ENCODE results near the gene ALG2. TPM values are rescaled to one million over a fixed set of nuclear protein-coding genes. Genes with fewer than 3 reads are reported as not detected.

The ALG2 gene
- polyA plus RNA-seq, 1 donor = 40.6 TPM

DNA sequence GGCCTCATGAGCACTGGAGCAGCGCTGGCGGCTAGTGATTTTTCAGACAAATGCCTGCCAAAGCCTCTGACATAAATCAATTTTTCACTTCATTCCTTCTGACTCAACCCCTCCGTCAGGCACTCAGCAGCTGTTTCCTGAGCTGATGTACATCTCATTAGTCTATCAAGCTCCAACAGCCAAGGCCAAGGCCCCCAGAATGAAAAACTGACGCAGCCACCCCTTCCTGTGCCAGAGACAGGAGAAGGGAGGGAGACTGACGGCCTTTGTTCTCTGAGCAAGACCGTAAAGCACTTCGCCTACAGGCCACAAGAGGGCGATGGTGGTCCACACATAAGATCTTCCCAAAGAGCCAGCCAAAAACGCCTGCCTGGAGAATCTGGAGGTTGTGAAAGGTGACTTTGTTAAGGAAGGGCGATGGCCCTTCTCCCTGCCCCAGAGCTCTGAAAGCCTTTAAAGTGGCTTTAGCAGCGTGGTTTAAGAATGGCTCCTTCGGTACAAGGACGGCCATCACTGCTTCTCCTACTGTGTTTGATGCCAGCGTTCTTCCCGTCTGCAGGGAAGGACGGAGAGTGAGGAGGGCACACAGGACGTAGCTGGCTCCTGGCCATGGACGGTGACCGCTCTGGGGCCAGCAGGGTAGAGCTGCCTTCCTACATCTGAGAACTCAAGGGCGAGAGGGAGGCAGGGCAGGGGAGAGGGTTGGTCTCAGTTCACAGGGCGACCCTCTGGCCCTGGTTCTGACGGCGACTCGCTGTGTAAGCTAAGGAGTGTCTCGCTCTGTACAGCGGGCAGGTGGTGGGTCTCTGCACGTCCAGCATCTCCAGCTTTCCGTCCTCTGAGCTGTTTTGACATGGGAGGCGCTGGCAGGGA is 37.0 kb downstream of the ALG2 start:
- Histone ChIP-seq H3K9me3 (ENCODE audit: control insufficient read depth, low read depth, low read length) (no peaks in the 10 kb centered on the region), H3K27me3 (ENCODE audit: control insufficient read depth, insufficient read depth, low read length) (peaks cover 11% of the 10 kb centered on the region), H3K4me1 (ENCODE audit: control insufficient read depth, insufficient read depth, low read length) (peaks cover 9% of the 10 kb centered on the region), H3K27ac (ENCODE audit: low read length) (no peak overlapping the region), H3K4me3 (ENCODE audit: low read length) (no peak overlapping the region), H3K36me3 (ENCODE audit: control insufficient read depth, insufficient read depth, low read length) (no peaks in the 10 kb centered on the region)
- DNase-seq = peak; percentile 77 to 80
- no CpG with 5 or more reads among the region's 29 CpGs for WGBS (ENCODE audit: insufficient coverage, low lambda C conversion rate)

GRCh38 chr9:99184110-99184474 is 37.6 kb downstream of the ALG2 start:
- Histone ChIP-seq H3K36me3 (ENCODE audit: control insufficient read depth, insufficient read depth, low read length) (no peaks in the 10 kb centered on the region), H3K27me3 (ENCODE audit: control insufficient read depth, insufficient read depth, low read length) (peaks cover 8% of the 10 kb centered on the region), H3K9me3 (ENCODE audit: control insufficient read depth, low read depth, low read length) (no peaks in the 10 kb centered on the region), H3K27ac (ENCODE audit: low read length) (no peak overlapping the region), H3K4me1 (ENCODE audit: control insufficient read depth, insufficient read depth, low read length) (peaks cover 9% of the 10 kb centered on the region), H3K4me3 (ENCODE audit: low read length) (no peak overlapping the region)
- no peak for DNase-seq
- WGBS (ENCODE audit: insufficient coverage, low lambda C conversion rate) = no CpG with 5 or more reads among the region's 10 CpGs

- peaks cover 9% of the 10 kb centered on the region for H3K4me1 ChIP-seq (ENCODE audit: control insufficient read depth, insufficient read depth, low read length)
- WGBS (ENCODE audit: insufficient coverage, low lambda C conversion rate) = no CpG with 5 or more reads among the region's 3 CpGs
- peaks cover 7% of the 10 kb centered on the region for H3K27me3 ChIP-seq (ENCODE audit: control insufficient read depth, insufficient read depth, low read length)
- H3K4me3 ChIP-seq (ENCODE audit: low read length) = no peak overlapping the region
- H3K27ac ChIP-seq (ENCODE audit: low read length) = no peak overlapping the region
- no peaks in the 10 kb centered on the region for H3K9me3 ChIP-seq (ENCODE audit: control insufficient read depth, low read depth, low read length)
- no peak for DNase-seq
- H3K36me3 ChIP-seq (ENCODE audit: control insufficient read depth, insufficient read depth, low read length) = no peaks in the 10 kb centered on the region
Observed at GRCh38 chr9:99183616-99184015, 38.1 kb downstream of the ALG2 start.

DNA sequence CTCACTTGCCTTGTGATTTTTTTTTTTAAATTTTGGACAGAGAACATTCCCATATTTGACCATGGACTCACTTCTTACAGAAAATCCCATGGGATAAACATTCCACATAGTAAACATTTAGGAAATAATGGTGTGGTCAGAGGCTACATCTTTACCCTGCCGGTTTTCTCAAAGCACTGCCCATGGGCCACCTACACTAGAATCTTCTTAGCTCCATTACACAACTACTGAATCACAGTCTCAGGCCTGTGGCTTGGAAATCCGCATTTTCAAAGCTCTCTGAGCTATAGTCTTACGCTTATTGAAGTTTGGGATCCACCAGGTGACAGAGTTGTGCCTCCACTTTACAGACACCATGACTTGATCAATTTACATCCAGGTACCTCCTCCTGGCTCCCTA is 39.4 kb downstream of the ALG2 start:
- Histone ChIP-seq H3K4me1 (ENCODE audit: control insufficient read depth, insufficient read depth, low read length) (peaks cover 15% of the 10 kb centered on the region), H3K9me3 (ENCODE audit: control insufficient read depth, low read depth, low read length) (no peaks in the 10 kb centered on the region), H3K36me3 (ENCODE audit: control insufficient read depth, insufficient read depth, low read length) (no peaks in the 10 kb centered on the region), H3K4me3 (ENCODE audit: low read length) (no peak overlapping the region), H3K27ac (ENCODE audit: low read length) (no peak overlapping the region), H3K27me3 (ENCODE audit: control insufficient read depth, insufficient read depth, low read length) (peaks cover 3% of the 10 kb centered on the region)
- no peak for DNase-seq
- no CpG with 5 or more reads among the region's 3 CpGs for WGBS (ENCODE audit: insufficient coverage, low lambda C conversion rate)

DNA sequence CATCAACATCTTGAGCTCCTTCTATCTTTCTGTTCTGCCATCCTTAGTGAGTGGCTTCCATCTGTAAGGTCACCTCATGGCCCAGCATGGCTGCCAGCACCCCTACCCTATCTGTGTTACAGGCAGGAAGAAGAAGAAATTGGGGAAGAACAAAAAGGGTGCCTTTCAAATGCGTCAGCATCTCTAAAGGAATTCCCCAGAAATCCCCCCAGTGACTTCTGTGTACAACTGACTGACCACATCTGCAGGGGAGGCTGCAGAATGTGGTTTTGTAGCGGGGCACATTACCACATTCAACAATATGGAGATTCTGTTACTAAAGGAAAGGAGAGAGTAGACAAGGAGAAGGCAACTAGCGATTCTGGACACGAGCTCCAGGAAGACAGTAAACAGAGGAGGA is 40.1 kb downstream of the ALG2 start:
- no CpG with 5 or more reads among the region's 4 CpGs for WGBS (ENCODE audit: insufficient coverage, low lambda C conversion rate)
- Histone ChIP-seq H3K27ac (ENCODE audit: low read length) (no peak overlapping the region), H3K4me1 (ENCODE audit: control insufficient read depth, insufficient read depth, low read length) (peaks cover 23% of the 10 kb centered on the region), H3K9me3 (ENCODE audit: control insufficient read depth, low read depth, low read length) (no peaks in the 10 kb centered on the region), H3K4me3 (ENCODE audit: low read length) (no peak overlapping the region), H3K27me3 (ENCODE audit: control insufficient read depth, insufficient read depth, low read length) (no peaks in the 10 kb centered on the region), H3K36me3 (ENCODE audit: control insufficient read depth, insufficient read depth, low read length) (no peaks in the 10 kb centered on the region)
- DNase-seq = no peak

DNA sequence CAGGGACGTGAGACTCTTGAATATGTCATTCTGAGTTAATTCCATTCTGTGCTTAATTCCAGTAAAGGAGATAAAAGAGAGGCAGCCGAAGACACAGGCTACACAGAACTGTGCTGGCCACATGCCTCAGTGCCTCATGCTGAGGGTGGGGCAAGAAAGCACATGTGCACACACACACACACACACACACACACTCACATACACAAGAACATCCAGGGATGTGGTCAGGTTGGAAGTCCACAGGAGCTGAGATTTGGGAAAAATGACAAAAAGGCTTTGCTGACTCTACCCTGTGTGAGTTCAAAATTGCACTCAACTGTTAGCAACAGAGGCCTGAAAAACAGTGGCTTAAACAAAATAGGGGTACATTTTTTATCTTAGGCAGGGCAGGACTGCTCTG is 40.5 kb downstream of the ALG2 start:
- Histone ChIP-seq H3K9me3 (ENCODE audit: control insufficient read depth, low read depth, low read length) (no peaks in the 10 kb centered on the region), H3K4me3 (ENCODE audit: low read length) (no peak overlapping the region), H3K27ac (ENCODE audit: low read length) (no peak overlapping the region), H3K36me3 (ENCODE audit: control insufficient read depth, insufficient read depth, low read length) (no peaks in the 10 kb centered on the region), H3K27me3 (ENCODE audit: control insufficient read depth, insufficient read depth, low read length) (no peaks in the 10 kb centered on the region), H3K4me1 (ENCODE audit: control insufficient read depth, insufficient read depth, low read length) (peaks cover 23% of the 10 kb centered on the region)
- no CpG with 5 or more reads among the region's 2 CpGs for WGBS (ENCODE audit: insufficient coverage, low lambda C conversion rate)
- DNase-seq = no peak

DNA sequence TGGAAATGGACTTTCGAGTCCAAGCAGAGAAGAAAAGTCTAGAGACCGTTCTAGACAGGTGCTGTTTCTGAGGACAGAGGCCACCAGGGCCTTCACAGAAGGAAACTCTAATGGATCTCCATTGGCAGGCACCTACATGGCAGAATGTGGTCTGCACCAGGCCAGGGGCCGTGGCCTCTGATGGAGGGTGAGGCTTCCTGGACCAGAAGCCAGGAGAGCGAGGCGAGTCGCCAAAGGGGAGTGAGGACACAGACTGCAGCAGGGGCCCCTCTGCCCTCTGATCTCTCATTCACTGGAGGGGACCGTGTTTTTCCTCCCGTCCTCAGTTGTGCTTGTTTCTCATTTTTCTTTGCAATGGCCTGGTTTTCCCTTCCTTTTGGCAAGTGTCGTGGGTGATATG is 41.1 kb downstream of the ALG2 start:
- Histone ChIP-seq H3K9me3 (ENCODE audit: control insufficient read depth, low read depth, low read length) (no peaks in the 10 kb centered on the region), H3K27me3 (ENCODE audit: control insufficient read depth, insufficient read depth, low read length) (no peaks in the 10 kb centered on the region), H3K4me1 (ENCODE audit: control insufficient read depth, insufficient read depth, low read length) (peaks cover 24% of the 10 kb centered on the region), H3K36me3 (ENCODE audit: control insufficient read depth, insufficient read depth, low read length) (no peaks in the 10 kb centered on the region), H3K27ac (ENCODE audit: low read length) (peak overlapping the region; percentile 8), H3K4me3 (ENCODE audit: low read length) (no peak overlapping the region)
- no CpG with 5 or more reads among the region's 9 CpGs for WGBS (ENCODE audit: insufficient coverage, low lambda C conversion rate)
- DNase-seq = no peak

- Histone ChIP-seq H3K4me1 (ENCODE audit: control insufficient read depth, insufficient read depth, low read length) (peaks cover 28% of the 10 kb centered on the region), H3K36me3 (ENCODE audit: control insufficient read depth, insufficient read depth, low read length) (no peaks in the 10 kb centered on the region), H3K27me3 (ENCODE audit: control insufficient read depth, insufficient read depth, low read length) (no peaks in the 10 kb centered on the region), H3K4me3 (ENCODE audit: low read length) (no peak overlapping the region), H3K27ac (ENCODE audit: low read length) (peak overlapping the region; percentile 8), H3K9me3 (ENCODE audit: control insufficient read depth, low read depth, low read length) (no peaks in the 10 kb centered on the region)
- WGBS (ENCODE audit: insufficient coverage, low lambda C conversion rate) = 92% methylated on average over 1 of the region's 1 CpG
- DNase-seq = no peak
Observed at GRCh38 chr9:99180199-99180598, 41.5 kb downstream of the ALG2 start.

- Histone ChIP-seq H3K4me1 (ENCODE audit: control insufficient read depth, insufficient read depth, low read length) (peaks cover 28% of the 10 kb centered on the region), H3K27me3 (ENCODE audit: control insufficient read depth, insufficient read depth, low read length) (no peaks in the 10 kb centered on the region), H3K4me3 (ENCODE audit: low read length) (no peak overlapping the region), H3K9me3 (ENCODE audit: control insufficient read depth, low read depth, low read length) (no peaks in the 10 kb centered on the region), H3K36me3 (ENCODE audit: control insufficient read depth, insufficient read depth, low read length) (no peaks in the 10 kb centered on the region), H3K27ac (ENCODE audit: low read length) (no peak overlapping the region)
- DNase-seq = no peak
- WGBS (ENCODE audit: insufficient coverage, low lambda C conversion rate) = 100% methylated on average over 3 of the region's 17 CpGs
Observed at GRCh38 chr9:99178912-99179872, 42.5 kb downstream of the ALG2 start.

DNA sequence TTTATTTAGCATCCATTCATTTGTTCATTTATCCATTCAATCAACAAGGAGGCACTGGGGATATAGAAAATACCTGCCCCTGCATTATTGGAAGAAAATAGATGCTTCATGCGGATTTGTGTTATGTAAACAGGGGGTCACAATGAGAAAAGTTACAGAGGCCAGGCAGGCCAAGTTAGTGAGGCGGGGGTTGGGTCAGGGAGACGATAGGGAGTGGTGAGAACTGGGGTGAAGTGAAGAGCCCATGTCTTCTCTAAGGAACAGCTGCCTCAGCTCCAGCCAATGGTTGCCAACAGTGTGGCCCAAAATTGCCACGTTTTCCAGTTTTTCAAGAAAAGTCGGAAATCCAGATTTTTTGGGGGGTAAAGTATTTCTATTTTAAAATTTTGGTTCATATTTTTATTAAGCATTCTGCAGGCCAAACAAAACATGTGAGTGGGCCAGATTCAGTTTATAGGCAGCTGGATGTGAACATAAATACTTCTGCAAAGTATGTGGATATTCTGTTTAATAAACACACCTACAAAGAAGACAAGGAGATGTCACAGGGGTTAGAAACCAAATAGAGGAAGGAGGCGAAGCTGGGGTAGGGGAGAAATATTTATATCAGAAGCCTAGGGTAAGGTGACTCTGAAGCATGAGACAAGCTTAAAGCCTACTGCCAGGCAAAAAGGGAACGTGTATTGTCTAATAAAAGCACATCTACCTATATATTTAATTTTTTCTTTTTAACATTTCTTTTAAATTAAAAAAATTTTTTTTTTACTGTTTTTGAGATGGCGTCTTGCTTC is 44.0 kb downstream of the ALG2 start:
- H3K4me1 ChIP-seq (ENCODE audit: control insufficient read depth, insufficient read depth, low read length) = peaks cover 34% of the 10 kb centered on the region
- no peak overlapping the region for H3K4me3 ChIP-seq (ENCODE audit: low read length)
- no peaks in the 10 kb centered on the region for H3K9me3 ChIP-seq (ENCODE audit: control insufficient read depth, low read depth, low read length)
- 96% methylated on average over 5 of the region's 8 CpGs for WGBS (ENCODE audit: insufficient coverage, low lambda C conversion rate)
- DNase-seq = no peak
- no peaks in the 10 kb centered on the region for H3K27me3 ChIP-seq (ENCODE audit: control insufficient read depth, insufficient read depth, low read length)
- no peak overlapping the region for H3K27ac ChIP-seq (ENCODE audit: low read length)
- H3K36me3 ChIP-seq (ENCODE audit: control insufficient read depth, insufficient read depth, low read length) = no peaks in the 10 kb centered on the region
